HG03575 (cell line): ENCODE results near the gene L3MBTL4.
"Not testable (repeated sequence)": the region's sequence is repeated elsewhere in the genome, so short reads cannot be mapped to it uniquely, and the experiment has no call there.

ENCODE experiments used
- ATAC-seq: cut with Tn5 transposase; IDR thresholded peaks from one replicate; pipeline ENCODE4 v1.9.1; 2021; ENCODE audit not compliant: unreplicated experiment, insufficient number of reproducible peaks, low FRiP score; ENCODE audit errors: extremely low read depth

The L3MBTL4 gene

DNA sequence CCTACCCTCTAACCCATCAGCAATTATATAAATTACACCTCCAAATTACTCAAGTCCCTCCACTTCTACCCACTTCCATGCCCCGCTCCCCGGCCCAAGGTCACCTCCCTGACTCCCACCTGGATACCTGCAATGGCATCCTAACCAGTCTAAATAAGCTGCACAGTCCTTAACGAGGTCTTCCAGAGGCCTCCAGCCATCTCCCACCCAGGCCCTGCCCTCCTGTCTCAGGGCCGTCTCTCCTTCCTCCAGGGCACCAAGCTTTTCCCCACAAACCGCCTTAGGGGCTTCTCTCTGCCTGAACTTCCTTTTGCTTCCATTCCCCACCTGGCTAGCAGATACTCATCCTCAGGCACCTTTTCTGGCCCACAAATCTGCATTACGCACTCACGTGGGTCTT is 4.8 kb downstream of the L3MBTL4 start:
- no peak for ATAC-seq

DNA sequence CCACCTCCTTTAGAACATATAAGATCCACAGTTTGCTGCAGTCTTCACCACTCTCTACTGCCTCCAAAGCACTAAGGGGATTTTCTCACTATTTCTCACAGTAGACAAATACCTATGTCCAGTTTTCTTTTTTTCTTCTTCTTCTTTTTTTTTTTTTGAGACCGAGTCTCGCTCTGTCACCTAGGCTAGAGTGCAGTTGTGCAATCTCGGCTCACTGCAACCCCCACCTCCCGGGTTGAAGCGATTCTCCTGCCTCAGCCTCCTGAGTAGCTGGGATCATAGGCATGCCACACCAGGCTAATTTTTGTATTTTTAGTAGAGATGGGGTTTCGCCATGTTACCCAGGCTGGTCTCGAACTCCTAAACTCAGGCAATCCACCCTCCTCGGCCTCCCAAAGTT is 6.2 kb downstream of the L3MBTL4 start:
- ATAC-seq, result not testable (repeated sequence)

DNA sequence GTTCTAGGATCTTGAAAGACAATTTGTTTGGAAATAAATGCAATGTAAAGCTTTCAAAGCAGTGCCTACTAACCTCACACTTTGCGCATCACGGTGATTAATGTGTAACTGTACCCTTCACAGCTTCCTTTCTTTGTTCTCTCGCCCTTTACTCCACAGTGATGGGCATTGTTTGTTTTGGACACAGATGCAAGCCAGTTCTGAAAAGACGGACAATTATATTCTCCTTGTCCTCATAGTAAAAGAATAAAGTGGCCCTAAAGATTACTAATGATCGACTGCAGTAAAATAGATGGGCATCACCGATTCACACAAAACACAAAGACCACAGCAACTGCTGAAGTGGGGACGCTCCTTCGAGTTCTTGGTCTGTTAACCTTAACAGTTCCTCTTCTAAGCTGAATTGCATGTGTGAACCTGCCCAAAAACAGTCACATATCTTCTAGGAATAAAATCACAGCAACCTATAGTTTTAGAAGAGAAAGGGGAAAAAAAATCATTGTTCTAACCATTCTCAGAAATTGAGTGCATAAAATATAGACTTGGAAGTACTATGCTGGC is 7.7 kb downstream of the L3MBTL4 start:
- no peak for ATAC-seq

DNA sequence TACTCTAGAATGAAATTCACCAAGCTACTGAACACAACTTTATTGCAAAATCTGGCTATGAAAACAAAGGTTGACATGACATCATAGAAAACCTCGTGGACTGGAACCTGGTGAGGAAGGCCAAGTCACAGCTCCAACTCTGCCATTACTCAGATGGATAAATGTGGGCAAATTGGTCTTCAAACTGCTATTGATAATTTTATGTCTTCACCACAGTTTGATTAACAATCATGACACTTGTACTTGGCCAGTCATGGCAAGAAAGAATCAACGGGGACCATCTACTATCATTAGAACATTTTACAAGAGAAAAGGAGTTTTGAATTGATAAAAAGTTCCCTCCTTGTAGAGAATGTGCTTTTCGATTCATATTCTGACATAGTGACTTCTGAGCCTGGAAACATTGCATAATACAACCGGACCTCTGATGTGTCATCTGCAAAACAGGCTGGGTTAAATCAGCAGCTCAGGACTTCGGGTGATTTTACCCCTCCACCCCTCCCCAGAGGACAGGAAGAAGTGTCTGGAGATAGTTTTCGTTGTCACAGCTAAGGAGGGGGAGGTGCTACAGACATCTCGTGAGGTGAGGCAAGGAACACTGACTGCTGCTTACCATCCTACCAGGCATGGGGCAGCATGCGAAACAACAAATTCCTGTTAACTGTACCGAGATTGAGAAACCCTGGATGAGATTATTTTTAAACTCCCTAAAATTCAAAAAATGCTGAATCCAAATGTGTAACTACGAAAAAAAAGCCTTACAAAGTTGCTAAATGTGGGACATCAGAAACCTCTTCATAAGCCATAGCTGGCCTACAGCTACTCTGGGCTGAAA is 8.4 kb downstream of the L3MBTL4 start:
- no peak for ATAC-seq

DNA sequence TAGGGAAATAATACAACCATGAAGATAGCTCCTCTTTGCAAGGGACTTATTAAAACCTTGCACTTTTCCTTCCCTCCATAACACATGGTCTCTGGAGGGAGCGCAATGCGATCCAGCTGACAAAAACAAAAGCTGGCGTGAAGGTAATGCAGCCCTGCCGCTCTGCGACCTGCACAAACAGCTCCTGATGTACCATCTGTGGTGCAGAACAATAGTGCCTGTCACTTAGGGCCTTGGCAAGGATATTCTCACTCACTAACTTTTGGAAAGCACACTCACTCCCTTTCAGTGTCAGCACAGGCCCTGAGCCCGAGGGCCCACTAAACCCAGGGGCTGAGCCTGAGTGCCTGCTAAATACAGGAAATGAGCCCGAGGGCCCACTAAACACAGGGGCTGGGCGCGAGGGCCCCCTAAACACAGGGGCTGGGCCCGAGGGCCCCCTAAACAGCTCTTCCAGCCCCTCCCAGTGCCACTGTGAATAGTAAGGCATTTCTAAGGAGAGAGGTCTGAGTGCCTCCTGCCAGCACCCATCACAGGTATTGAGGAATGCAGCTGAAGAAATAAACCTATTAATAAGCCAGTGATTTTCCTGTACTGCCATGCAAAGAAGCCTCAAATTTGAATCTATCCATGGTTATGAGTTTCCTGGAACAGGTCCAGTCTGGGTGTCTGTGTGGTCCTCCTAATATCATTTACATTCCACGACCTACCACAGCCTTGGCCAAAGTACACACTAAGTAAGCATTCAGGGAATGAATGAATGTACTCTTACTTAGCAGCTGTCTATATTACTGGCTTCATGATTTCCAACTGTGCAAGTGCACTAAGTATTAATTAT is 9.3 kb downstream of the L3MBTL4 start:
- no peak for ATAC-seq

DNA sequence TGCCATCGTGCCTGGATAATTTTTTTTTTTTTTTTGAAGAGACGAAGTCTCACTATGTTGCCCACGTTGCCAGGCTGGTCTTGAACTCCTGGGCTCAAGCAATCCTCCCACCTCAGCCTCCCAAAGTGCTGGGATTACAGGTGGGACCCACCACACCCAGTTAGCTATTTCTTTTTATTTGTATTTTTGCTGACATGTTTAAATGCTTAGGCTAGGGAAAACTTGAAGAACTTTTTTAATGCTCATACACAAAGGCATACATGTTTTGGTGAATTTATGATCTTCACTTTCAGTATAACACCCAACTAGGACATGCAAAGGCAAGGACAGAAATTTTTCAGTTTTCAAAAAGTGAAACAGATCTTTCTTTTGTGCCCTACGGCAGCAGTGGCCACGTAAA is 9.9 kb downstream of the L3MBTL4 start:
- no peak for ATAC-seq

DNA sequence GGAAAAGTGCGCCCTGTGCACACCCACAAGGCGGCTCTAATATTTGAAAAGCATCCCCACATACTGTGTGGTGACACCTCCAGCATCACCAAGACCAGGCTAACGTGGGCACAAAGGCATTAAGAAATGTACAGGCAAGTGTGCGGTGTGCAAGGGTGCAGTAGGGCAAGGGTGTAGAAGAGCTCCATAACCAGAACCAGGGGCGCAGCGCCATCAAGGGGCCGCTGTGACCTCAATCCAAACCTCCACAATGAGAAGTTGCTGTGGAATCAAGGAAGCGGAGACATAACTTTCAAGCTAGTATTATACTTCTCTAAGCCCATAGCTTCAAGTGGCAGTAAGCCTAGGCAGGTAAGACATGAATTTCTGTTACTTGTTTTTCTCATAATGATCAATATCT is 13.0 kb downstream of the L3MBTL4 start:
- no peak for ATAC-seq

DNA sequence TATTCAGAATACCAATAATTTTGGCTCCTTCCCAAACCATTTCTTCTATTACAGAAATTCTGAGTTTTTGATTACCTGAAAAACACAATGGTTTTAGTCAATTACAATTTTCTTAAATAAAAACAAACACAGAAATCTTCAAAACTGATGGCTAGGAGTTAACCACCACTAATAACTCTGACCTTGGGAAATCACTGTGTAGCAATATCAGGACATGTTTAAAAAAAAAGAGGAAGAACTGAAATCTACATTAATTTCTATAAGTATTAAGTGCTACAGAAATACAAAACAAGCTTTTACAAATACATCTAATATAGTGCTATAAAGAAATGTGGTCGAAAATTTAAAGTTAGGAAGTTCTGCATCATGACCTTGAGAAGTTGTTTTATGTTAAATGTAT is 14.9 kb downstream of the L3MBTL4 start:
- ATAC-seq, result no peak

DNA sequence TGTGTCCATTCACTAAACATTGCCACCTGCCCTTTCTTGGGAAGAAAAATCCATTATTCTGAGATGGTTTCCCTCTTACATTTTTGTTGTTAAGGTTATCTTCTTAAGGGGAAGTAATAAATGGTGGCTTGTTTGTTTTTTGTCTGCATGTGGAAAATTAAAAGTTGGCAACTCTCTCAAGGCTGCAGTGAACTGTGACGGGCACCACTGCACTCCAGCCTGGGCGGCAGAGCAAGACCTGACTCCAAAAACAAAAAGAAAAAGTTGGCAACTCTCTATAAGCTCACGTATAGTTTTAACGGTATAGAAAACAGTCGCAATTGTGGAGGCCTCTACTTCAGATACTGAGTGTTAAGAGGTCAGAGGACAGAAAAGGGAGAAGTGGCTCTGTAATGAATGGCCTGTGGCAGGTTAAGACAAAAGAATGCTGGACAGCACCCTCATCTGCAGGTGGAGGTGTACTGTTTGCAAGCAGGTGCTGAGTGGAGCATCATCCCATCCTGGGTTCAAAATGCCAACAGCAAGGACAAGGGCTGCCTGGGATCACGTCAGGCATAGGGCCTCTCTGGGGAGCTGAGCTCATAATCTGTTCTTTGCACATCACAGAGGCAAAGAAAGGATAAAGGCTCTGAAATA is 16.7 kb downstream of the L3MBTL4 start:
- no peak for ATAC-seq

DNA sequence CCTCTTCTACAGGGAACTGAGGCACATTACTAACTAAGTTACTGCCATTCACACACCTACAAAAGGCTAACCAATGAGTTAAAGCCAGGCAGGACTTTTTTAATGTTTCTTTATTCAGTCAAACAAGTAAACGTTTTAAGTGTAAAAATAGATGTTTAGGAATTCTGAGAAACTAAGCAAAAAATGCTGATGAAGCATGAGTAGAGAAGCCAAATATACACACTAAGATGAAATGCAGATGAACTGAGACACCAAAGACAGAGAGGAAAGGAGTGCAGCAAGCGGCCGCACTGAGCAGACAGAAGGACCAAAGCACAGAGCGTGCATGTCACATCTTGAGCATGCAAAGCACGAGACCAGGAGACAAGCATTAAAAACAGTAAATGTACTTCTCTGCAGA is 17.9 kb downstream of the L3MBTL4 start:
- no peak for ATAC-seq

DNA sequence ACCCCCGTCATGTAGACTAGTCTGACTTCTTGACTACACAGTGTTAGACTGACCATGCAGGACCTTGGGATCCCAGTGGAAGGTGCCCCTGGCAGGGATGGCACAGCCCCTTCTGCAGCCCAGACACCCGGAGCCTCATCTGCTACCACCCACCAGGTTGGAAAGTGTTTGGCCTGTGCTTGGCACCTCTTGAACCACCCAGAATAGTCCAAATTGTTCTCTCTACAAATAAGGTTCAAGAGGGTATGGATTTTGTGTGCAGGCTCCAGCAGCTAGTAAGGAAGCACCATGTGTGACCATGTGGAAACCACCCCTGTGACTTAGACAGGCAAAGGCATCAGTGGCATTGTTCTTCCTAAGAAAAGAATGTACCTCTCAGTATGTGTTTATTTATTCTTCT is 18.4 kb downstream of the L3MBTL4 start:
- ATAC-seq, result no peak

DNA sequence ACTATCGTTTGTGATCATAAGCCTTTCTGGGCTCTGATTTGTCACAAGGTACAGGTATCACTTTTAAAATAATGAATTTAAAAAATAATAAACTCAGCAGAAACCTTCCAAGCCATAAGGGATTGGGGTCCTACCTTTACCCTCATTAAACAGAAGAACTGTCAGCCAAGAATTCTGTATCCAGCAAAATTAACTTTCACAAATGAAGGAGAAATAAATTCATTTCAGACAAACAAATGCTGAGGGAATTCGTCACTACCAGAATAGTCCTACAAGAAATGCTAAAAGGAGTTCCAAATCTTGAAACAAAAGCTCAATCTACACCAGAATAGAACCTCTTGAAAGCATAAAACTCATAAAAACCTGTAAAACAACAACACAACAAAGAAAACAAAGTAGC is 25.7 kb downstream of the L3MBTL4 start:
- ATAC-seq, result no peak

DNA sequence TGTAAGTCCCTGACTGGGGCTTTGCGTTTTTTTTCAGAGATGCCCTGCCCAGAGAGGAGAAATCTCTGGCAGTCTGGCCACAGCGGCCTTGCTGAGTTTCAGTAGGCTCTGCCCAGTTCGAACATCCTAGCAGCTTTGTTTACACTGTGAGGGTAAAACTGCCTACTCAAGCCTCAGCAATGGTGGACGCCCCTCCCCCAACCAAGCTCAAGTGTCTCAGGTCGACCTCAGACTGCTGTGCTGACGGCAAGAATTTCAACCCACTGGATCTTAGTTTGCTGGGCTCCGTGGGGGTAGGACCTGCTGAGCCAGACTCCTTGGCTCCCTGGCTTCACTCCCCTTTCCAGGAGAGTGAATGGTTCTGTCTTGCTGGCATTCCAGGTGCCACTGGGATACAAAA is 31.7 kb downstream of the L3MBTL4 start:
- no peak for ATAC-seq

DNA sequence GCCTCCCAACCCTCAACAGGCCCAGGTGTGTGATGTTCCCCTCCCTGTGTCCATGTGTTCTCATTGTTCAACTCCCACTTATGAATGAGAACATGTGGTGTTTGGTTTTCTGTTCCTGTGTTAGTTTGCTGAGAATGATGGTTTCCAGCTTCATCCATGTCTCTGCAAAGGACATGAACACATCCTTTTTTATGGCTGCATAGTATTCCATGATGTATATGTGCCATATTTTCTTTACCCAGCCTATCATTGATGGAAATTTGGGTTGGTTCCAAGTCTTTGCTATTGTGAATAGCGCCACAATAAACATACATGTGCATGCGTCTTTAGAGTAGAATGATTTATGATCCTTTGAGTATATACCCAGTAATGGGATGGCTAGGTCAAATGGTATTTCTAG is 37.2 kb downstream of the L3MBTL4 start:
- ATAC-seq, result not testable (repeated sequence)

DNA sequence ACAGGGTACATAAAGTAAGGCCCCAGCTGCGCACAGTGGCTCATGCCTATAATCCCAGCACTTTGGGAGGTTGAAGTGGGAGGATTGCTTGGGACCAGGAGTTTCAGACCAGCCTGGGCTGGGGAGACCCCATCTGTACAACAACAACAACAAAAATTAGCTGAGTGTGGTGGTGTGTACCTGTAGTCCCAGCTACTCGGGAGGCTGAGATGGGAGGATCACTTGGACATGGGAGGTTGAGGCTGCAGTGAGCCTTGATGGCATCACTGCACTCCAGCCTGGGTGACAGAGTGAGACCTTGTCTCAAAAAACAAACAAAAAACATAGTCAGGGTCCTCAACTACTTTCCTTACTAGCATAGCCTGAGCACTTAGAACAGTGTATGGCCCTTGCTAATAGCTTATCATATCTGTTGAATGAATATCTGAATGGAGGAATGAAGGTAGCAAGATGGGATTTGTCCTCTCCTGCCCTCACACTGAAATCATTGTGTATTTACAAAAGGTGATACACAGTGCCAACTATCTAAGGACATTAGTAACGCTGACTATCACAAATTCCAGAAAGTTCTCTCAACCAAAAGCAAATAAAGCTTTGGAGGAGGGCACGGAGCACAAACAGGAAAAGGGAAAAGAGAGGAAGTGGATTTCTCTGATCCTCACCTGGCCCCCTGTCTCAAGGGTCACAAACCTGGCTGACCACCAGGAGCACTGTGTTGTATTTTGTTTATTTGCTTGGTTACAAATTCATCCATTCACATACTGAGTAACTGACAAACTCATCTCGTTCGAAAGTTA is 38.1 kb downstream of the L3MBTL4 start:
- ATAC-seq, result no peak

DNA sequence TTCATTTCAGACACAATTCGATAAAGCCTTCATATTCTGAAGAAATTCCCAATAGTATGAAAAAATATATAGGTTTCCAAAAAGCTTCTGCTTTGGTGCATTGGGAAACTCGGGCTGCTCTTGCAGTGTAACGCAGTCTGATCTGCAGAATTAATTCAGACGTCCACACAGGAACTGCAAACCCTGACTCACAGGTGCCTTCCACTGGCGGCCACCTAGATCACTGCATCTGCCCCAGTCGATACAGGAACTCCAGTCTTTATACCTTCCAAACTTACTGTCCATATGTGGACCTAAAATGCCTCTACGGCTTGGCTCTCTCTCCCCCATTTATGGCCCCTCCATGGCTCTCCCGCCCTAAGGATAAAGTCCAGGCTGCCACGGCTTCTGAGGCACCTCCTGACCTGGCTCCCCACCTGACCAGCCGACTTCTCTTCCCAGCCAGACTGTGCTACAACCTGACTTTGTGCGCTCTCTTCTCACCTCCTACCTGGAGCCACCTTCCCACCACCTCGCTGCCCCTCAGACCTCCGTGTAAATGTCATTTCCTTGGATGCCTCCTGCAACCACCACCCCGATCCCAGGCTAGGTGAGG is 39.7 kb downstream of the L3MBTL4 start:
- no peak for ATAC-seq

DNA sequence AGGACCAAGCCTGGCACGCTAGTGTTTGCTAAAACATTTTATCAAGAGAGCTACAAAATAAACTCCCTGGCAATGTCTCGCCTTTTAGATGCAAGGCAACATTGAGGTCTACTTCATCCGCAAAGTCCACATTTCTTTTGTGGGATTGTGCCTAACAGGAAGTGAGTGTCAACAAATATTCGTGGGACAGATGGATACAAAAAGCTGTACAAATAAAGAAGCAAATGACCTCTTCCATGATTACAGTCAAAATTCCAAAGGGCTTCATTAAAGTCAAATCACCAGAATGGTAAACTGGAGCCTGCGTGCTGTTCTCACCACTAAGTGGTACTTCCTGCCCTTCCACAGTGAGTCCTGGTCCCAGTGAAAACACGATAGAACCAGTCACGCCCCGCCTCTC is 40.4 kb downstream of the L3MBTL4 start:
- no peak for ATAC-seq

DNA sequence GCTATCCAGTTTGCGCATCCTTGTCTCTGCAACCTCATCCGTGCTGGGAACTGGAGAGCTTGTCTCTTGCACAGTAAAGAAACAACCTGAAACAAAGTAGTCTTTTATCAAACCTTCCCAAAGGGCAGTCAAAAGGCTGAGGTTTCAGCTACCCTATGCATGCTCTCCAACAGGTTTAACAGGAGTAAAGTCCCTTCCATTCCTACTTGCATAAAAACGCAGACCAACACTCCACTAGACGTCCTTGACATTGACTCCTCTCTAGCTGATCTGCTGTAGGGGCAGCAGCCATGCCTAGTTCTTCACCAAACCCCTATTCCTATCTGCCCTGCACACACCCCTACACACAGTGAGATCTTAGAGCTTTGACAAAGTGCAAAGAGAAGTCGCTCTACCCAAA is 41.5 kb downstream of the L3MBTL4 start:
- no peak for ATAC-seq
